OCI-LY7 (cell line): ENCODE measurements around the gene GRAMD1B. TPM values are rescaled to one million over a fixed set of nuclear protein-coding genes. Genes with fewer than 3 reads are reported as not detected.

ENCODE experiments used
- BruUV-seq: library from RNA; stranded (reverse); fragments of 400-500 nt; replicated peaks from 2 replicates; lab custom pipeline; 2021; lab: Mats Ljungman, UMichigan
- CTCF ChIA-PET: fragments of 300-600 bp; sonication (Branson Sonifier 250); formaldehyde crosslinking; loops from one replicate; lab custom pipeline; 2022; ENCODE audit warnings: antibody characterized with exemption; ENCODE audit not compliant: unreplicated experiment; lab: Charles Lee
- POLR2A ChIA-PET: fragments of 300-600 bp; sonication (Branson Sonifier 250); formaldehyde crosslinking; loops from one replicate; lab custom pipeline; 2022; ENCODE audit warnings: antibody characterized with exemption; lab: Charles Lee
- DNase-seq: peaks from one replicate; pipeline ENCODE4 v3.0.0-alpha.2; 2015; ENCODE audit warnings: low spot score
- H2AFZ ChIP-seq: fragments of 200-600 bp; sonication (generic), shearing (Covaris generic); 2 replicates; pipeline ENCODE4 v1.6.1; 2014; ENCODE audit warnings: mild to moderate bottlenecking, antibody characterized with exemption, low read length, moderate library complexity
- H3K27ac ChIP-seq: fragments of 200-600 bp; sonication (generic); 2 replicates; pipeline ENCODE4 v1.5.1; 2014; ENCODE audit warnings: mixed run types, low read depth, mild to moderate bottlenecking, moderate library complexity, low read length, inconsistent platforms; ENCODE audit not compliant: poor library complexity, severe bottlenecking
- H3K36me3 ChIP-seq: fragments of 200-600 bp; sonication (generic); 2 replicates; pipeline ENCODE4 v1.6.1; 2014; ENCODE audit warnings: mild to moderate bottlenecking, antibody characterized with exemption, low read length, moderate library complexity, mixed read lengths; ENCODE audit not compliant: insufficient read depth
- H3K4me1 ChIP-seq: fragments of 200-600 bp; sonication (generic); 2 replicates; pipeline ENCODE4 v1.5.1; 2014; ENCODE audit warnings: mild to moderate bottlenecking, low read length; ENCODE audit not compliant: insufficient read depth, poor library complexity, severe bottlenecking
- H3K4me2 ChIP-seq: fragments of 200-600 bp; sonication (generic); 2 replicates; pipeline ENCODE4 v1.6.1; 2014; ENCODE audit warnings: mild to moderate bottlenecking, low read length
- H3K4me3 ChIP-seq: fragments of 200-600 bp; sonication (generic); 2 replicates; pipeline ENCODE4 v1.5.1; 2014; ENCODE audit warnings: mild to moderate bottlenecking, low read depth, low read length; ENCODE audit not compliant: poor library complexity, severe bottlenecking
- H3K79me2 ChIP-seq: fragments of 200-600 bp; sonication (generic); 2 replicates; pipeline ENCODE4 v1.6.1; 2016; ENCODE audit warnings: low read depth, mild to moderate bottlenecking, low read length, moderate library complexity, mixed read lengths; ENCODE audit not compliant: insufficient read depth
- H3K9me2 ChIP-seq: fragments of 200-600 bp; sonication (generic); 2 replicates; pipeline ENCODE4 v1.6.1; 2016; ENCODE audit warnings: mild to moderate bottlenecking, low read length, mixed read lengths; ENCODE audit not compliant: insufficient read depth
- H3K9me3 ChIP-seq: fragments of 200-600 bp; sonication (generic); 2 replicates; pipeline ENCODE4 v1.6.1; 2014; ENCODE audit warnings: mild to moderate bottlenecking, mixed run types, low read length, mixed read lengths
- H4K20me1 ChIP-seq: fragments of 200-600 bp; sonication (generic); 2 replicates; pipeline ENCODE4 v1.6.1; 2014; ENCODE audit warnings: mild to moderate bottlenecking, antibody characterized with exemption, low read length, moderate library complexity, mixed read lengths; ENCODE audit not compliant: insufficient read depth
- CTCF ChIP-seq: fragments of 200-600 bp; sonication (generic); conservative IDR thresholded peaks from 2 replicates; pipeline ENCODE4 v1.5.1; 2014; ENCODE audit warnings: mild to moderate bottlenecking, antibody characterized with exemption, low read length, moderate library complexity, mixed read lengths
- EZH2phosphoT487 ChIP-seq: fragments of 200-600 bp; sonication (generic); IDR thresholded peaks from 2 replicates; pipeline ENCODE4 v1.6.1; 2018; ENCODE audit warnings: low read depth, borderline replicate concordance, mild to moderate bottlenecking, mixed run types, antibody characterized with exemption, low read length, moderate library complexity, mixed read lengths
- intact Hi-C: fragments of 100-400 bp; cut with micrococcal nuclease; formaldehyde crosslinking; loops from one replicate; pipeline ENCODE4 v1.10.0; 2022; ENCODE audit not compliant: unreplicated experiment
- total RNA-seq, 2 experiments: library from RNA; depleted of rRNA in 1 of 2; stranded (reverse); fragments of >200 nt in 1 of 2; shearing (Covaris generic) in 1 of 2; gene quantifications; 2 replicates each; pipeline ENCODE4 v1.2.3, GENCODE V29; 2014 to 2022

GRAMD1B gene
- total RNA-seq, 2 experiments from 2014 or later, result 0.16 TPM; not detected in 1

DNA sequence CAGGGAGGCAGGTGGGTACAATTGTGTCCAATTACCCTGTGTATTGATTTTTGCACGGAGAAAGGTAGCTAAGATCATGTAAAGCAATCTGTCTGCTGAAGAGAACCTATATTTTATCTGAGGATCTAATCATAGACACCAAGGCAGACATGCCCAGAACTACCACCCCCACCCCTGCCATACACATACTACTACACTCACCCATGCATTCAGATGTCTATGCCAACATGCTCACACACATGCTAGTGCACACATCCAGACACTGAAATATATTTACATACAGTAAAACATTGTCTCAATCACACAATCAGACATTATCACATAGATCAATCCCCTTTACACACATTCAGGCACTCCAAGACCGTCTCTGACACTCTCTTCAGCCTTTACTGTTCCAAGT, 222.5 kb downstream of the GRAMD1B start:
- intact Hi-C loops, result no loop called here
- BruUV-seq, result no TSS peak
- CTCF ChIA-PET, result no interaction called here

DNA sequence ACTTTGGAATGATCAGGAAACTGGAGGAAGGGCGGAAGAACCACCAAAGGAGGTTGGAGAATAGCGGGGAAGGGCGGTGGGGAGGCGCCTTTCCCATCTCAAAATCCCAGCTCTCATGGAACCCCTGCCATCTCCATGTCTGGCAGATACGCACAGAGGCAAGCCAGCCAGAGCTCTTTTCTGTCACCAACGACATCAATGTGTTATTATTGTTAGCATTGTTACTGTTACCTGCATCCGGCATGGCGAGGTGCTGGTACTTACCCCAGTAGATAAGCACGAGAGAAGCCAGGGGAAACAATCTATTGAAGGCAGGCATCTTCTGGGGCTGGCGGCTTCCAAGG, 223.4 kb downstream of the GRAMD1B start:
- Histone ChIP-seq H3K9me2 (no peaks in the 10 kb centered on the region), H2AFZ (no peak overlapping the region), H3K4me1 (no peaks in the 10 kb centered on the region), H3K79me2 (no peaks in the 10 kb centered on the region), H3K9me3 (no peaks in the 10 kb centered on the region), H3K27ac (no peak overlapping the region), H4K20me1 (no peaks in the 10 kb centered on the region), H3K4me2 (no peak overlapping the region), H3K36me3 (no peaks in the 10 kb centered on the region), H3K4me3 (no peak overlapping the region)
- CTCF ChIA-PET, result no interaction called here
- TF ChIP-seq CTCF (no peak), EZH2phosphoT487 (no peak)
- POLR2A ChIA-PET, result interaction anchor here (0.9 kb wide), 1 partner anchor 28 kb away, joined by 3 read pairs; no protein-coding TSS in a partner anchor
- no TSS peak for BruUV-seq
- intact Hi-C loops, result no loop called here
- no peak for DNase-seq

More for the DNA sequence above, 222.5 kb downstream of the GRAMD1B start:
- no peaks in the 10 kb centered on the region for H3K36me3 ChIP-seq
- no peaks in the 10 kb centered on the region for H4K20me1 ChIP-seq
- no peak overlapping the region for H3K27ac ChIP-seq
- no peaks in the 10 kb centered on the region for H3K4me1 ChIP-seq
- H3K4me2 ChIP-seq, result no peak overlapping the region
- no peaks in the 10 kb centered on the region for H3K79me2 ChIP-seq
- TF ChIP-seq EZH2phosphoT487 (no peak), CTCF (no peak)
- no peak overlapping the region for H3K4me3 ChIP-seq
- no peaks in the 10 kb centered on the region for H3K9me2 ChIP-seq
- no peak for DNase-seq
- H2AFZ ChIP-seq, result no peak overlapping the region
- POLR2A ChIA-PET, result interaction anchor here (0.6 to 0.9 kb wide), 3 partner anchors 8 to 79 kb away, joined by 3 read pairs; no protein-coding TSS in a partner anchor
- H3K9me3 ChIP-seq, result no peaks in the 10 kb centered on the region

GRCh38 chr11:123653827-123654565, 223.9 kb downstream of the GRAMD1B start:
- DNase-seq, result no peak
- H3K36me3 ChIP-seq, result no peaks in the 10 kb centered on the region
- no peaks in the 10 kb centered on the region for H3K79me2 ChIP-seq
- intact Hi-C loops, result no loop called here
- BruUV-seq, result no TSS peak
- H4K20me1 ChIP-seq, result no peaks in the 10 kb centered on the region
- TF ChIP-seq CTCF, result no peak
- no peak overlapping the region for H3K4me3 ChIP-seq
- no peaks in the 10 kb centered on the region for H3K4me1 ChIP-seq
- H3K27ac ChIP-seq, result no peak overlapping the region
- H3K4me2 ChIP-seq, result no peak overlapping the region
- no peaks in the 10 kb centered on the region for H3K9me2 ChIP-seq
- ChIA-PET CTCF (no interaction called here), POLR2A (no interaction called here)
- H3K9me3 ChIP-seq, result no peaks in the 10 kb centered on the region; the same call in 1 of the 2 replicates
- no peak overlapping the region for H2AFZ ChIP-seq
